Body of pancreas (tissue), 4 donors: Measurements from ENCODE around the gene RPS29. TPM values are rescaled to one million over a fixed set of nuclear protein-coding genes. Genes with fewer than 3 reads are reported as not detected.

Experiments
- ATAC-seq: fragments of 150-250 bp; one replicate; pipeline ENCODE4 v1.9.1; 2016
- DNase-seq, 4 donors: peaks; one replicate each; pipeline ENCODE4 v3.0.0-alpha.2; 2019
- H3K27ac ChIP-seq, 4 donors: fragments of 200-600 bp; sonication (generic); 1 replicate in 3 of 4; 2 replicates in 1 of 4; pipeline versions ENCODE4 v1.5.1 to v1.6.1; 2016 to 2019; ENCODE audit warnings: mild to moderate bottlenecking in 1 of 4, mixed read lengths in 1 of 4, moderate library complexity in 1 of 4
- H3K27me3 ChIP-seq, 2 donors: fragments of 200-600 bp; sonication (generic); one replicate each; pipeline ENCODE4 v1.6.0; 2016; ENCODE audit warnings: mild to moderate bottlenecking in 1 of 2
- H3K36me3 ChIP-seq, 2 donors: fragments of 200-600 bp; sonication (generic); replicated peaks in 1 of 2; 2 replicates each; pipeline ENCODE4 v1.5.1; 2016; ENCODE audit warnings: low read depth in 2 of 2; ENCODE audit not compliant: insufficient read depth in 1 of 2
- H3K4me1 ChIP-seq: fragments of 200-600 bp; sonication (generic); one replicate; pipeline ENCODE4 v1.6.0; 2016
- H3K4me3 ChIP-seq, 2 donors: fragments of 200-600 bp; sonication (generic); 1 replicate in 1 of 2; 2 replicates in 1 of 2; pipeline ENCODE4 v1.5.1; 2016 to 2019
- H3K9me3 ChIP-seq, 3 donors: fragments of 200-600 bp; sonication (generic); 1 replicate in 2 of 3; 2 replicates in 1 of 3; pipeline ENCODE4 v1.5.1; 2016
- POLR2A ChIP-seq, 3 donors: fragments of 450-650 bp; IDR thresholded peaks; one replicate each; pipeline ENCODE4 v1.6.1; 2016; ENCODE audit warnings: antibody characterized with exemption in 3 of 3, mild to moderate bottlenecking in 2 of 3
- WGBS, 2 donors: methylation state at CpG; one replicate each; pipeline ENCODE4 v1.1.5; 2017; 5-methylcytosine and 5-hydroxymethylcytosine counted together
- intact Hi-C: fragments of 100-400 bp; cut with DNase I; formaldehyde crosslinking; loops from one replicate; pipeline ENCODE4 v1.15.1; 2023
- total RNA-seq, 2 donors: library from RNA; depleted of rRNA; stranded (reverse); fragments of >200 nt; gene quantifications; one replicate each; pipeline ENCODE4 v1.1.0, GENCODE V29; 2016
- TF ChIP-seq, protein P1 (sequence below), 7 experiments: fragments of 450-650 bp in 4 of 7; fragments of 200-600 bp in 3 of 7; sonication (generic) in 3 of 7; IDR thresholded peaks; one replicate each; pipeline ENCODE4 v1.5.1; 2016 to 2019; ENCODE audit warnings: antibody characterized with exemption in 7 of 7

The RPS29 gene
- total RNA-seq, 2 donors from 2014 or later, result 1,265 to 2,856 TPM

GRCh38 chr14:49581209-49582112 is 4.7 kb downstream of the RPS29 start:
- WGBS, 2 donors, result 60 to 67% methylated on average over 8 to 9 of the region's 9 CpGs
- TF ChIP-seq, protein P1, sequence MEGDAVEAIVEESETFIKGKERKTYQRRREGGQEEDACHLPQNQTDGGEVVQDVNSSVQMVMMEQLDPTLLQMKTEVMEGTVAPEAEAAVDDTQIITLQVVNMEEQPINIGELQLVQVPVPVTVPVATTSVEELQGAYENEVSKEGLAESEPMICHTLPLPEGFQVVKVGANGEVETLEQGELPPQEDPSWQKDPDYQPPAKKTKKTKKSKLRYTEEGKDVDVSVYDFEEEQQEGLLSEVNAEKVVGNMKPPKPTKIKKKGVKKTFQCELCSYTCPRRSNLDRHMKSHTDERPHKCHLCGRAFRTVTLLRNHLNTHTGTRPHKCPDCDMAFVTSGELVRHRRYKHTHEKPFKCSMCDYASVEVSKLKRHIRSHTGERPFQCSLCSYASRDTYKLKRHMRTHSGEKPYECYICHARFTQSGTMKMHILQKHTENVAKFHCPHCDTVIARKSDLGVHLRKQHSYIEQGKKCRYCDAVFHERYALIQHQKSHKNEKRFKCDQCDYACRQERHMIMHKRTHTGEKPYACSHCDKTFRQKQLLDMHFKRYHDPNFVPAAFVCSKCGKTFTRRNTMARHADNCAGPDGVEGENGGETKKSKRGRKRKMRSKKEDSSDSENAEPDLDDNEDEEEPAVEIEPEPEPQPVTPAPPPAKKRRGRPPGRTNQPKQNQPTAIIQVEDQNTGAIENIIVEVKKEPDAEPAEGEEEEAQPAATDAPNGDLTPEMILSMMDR (IDR thresholded peaks at IDR 0.05), result no peak
- no peak for TF ChIP-seq POLR2A (IDR thresholded peaks at IDR 0.05)
- Histone ChIP-seq H3K4me1 (peaks cover 26% of the 10 kb centered on the region), H3K4me3 (no peak overlapping the region), H3K9me3 (no peaks in the 10 kb centered on the region), H3K36me3 (peaks cover 0 to under 1% of the 10 kb centered on the region in 2 donors), H3K27me3 (no peaks in the 10 kb centered on the region), H3K27ac (no peak overlapping the region)
- ATAC-seq (no peak), DNase-seq (no peak)
- intact Hi-C loops, result no loop called here

DNA sequence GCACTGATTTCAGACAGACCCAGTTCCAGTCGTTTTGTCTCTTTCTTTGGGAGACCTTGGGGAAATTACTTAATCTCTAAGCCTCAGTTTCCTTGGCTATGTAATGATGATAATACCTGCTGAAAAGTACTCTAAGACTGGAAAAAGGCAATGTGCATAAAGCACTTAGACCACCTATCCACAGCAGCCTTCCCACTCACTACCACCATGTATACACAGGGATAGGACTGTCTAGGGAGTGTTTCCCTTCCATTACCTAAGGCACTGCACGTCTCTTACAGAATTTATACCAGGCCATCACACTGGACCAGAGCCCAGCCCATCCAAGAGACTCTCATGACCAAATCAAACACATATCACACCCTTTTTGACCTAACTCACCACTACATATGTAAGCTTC is 6.3 kb downstream of the RPS29 start:
- TF ChIP-seq, protein P1 (IDR thresholded peaks at IDR 0.05), result no peak
- TF ChIP-seq POLR2A (IDR thresholded peaks at IDR 0.05), result no peak
- H3K4me3 ChIP-seq, result no peak overlapping the region

DNA sequence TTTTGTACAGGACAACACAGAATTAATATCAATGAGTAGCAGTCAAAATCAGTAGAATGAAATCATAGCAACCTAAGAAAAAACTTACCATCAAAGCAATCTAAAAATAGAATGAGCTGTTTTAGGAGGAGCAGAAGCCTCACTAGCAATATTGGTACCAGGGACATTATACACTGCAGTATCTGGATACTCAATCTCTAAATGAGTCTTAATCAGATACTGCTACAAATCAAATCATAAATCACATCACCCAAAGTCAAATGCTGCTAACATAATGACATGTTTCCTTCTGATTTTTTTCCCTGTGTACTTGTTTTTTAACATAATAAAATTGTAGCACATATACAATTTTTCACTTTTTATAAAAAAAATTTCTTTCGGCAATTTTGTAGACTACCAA is 8.0 kb downstream of the RPS29 start:
- 91 to 100% methylated on average over 1 of the region's 1 CpG for WGBS, 2 donors
- DNase-seq, result no peak
- peaks cover 0 to 2% of the 10 kb centered on the region in 2 donors for H3K36me3 ChIP-seq
- no peaks in the 10 kb centered on the region for H3K27me3 ChIP-seq
- no peak overlapping the region for H3K27ac ChIP-seq
- ATAC-seq, result no peak
- peaks cover 7% of the 10 kb centered on the region for H3K4me1 ChIP-seq
- TF ChIP-seq, protein P1 (IDR thresholded peaks at IDR 0.05), result no peak
- no peak for TF ChIP-seq POLR2A (IDR thresholded peaks at IDR 0.05)
- H3K4me3 ChIP-seq, result no peak overlapping the region
- intact Hi-C loops, result no loop called here
- H3K9me3 ChIP-seq, result no peaks in the 10 kb centered on the region

More for the DNA sequence above, 6.3 kb downstream of the RPS29 start:
- WGBS, 2 donors, result 66 to 69% methylated on average over 2 of the region's 2 CpGs
- Histone ChIP-seq H3K27me3 (no peaks in the 10 kb centered on the region), H3K9me3 (no peaks in the 10 kb centered on the region), H3K36me3 (peaks cover 0 to 2% of the 10 kb centered on the region in 2 donors), H3K27ac (no peak overlapping the region), H3K4me1 (peaks cover 24% of the 10 kb centered on the region)
- intact Hi-C loops, result no loop called here
- ATAC-seq (no peak), DNase-seq (no peak)

DNA sequence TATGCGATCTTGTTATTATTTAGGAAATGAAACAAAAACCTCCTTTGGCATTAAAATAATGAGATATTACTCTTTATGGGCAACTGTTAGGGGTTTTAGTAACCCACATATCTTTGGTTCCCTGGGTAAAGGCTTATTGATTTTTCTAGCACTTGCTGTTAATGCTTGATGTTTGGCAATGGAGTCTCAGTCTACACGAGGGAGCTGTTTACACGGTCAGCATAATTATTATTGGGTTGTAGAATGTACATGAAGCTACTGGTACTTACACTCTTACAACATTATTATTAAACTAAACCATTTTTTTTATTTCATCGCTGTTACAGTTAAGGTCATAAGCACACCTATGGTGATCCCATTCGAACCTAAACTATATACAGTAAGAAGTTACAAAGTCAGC is 12.1 kb downstream of the RPS29 start:
- ATAC-seq (no peak), DNase-seq (no peak)
- intact Hi-C loops, result no loop called here
- Histone ChIP-seq H3K9me3 (no peaks in the 10 kb centered on the region), H3K36me3 (peaks cover 0 to 2% of the 10 kb centered on the region in 2 donors), H3K27ac (no peak overlapping the region), H3K4me3 (no peak overlapping the region), H3K27me3 (no peaks in the 10 kb centered on the region), H3K4me1 (no peaks in the 10 kb centered on the region)
- WGBS, 2 donors, result 67 to 75% methylated on average over 5 of the region's 5 CpGs
- no peak for TF ChIP-seq POLR2A (IDR thresholded peaks at IDR 0.05)
- TF ChIP-seq, protein P1 (IDR thresholded peaks at IDR 0.05), result no peak
